ENCODE results near the gene LCP2.

LCP2 gene

GRCh38 chr5:170277867-170278281 lies 19.7 kb downstream of the LCP2 start:
- TF ChIP-seq, protein P1, sequence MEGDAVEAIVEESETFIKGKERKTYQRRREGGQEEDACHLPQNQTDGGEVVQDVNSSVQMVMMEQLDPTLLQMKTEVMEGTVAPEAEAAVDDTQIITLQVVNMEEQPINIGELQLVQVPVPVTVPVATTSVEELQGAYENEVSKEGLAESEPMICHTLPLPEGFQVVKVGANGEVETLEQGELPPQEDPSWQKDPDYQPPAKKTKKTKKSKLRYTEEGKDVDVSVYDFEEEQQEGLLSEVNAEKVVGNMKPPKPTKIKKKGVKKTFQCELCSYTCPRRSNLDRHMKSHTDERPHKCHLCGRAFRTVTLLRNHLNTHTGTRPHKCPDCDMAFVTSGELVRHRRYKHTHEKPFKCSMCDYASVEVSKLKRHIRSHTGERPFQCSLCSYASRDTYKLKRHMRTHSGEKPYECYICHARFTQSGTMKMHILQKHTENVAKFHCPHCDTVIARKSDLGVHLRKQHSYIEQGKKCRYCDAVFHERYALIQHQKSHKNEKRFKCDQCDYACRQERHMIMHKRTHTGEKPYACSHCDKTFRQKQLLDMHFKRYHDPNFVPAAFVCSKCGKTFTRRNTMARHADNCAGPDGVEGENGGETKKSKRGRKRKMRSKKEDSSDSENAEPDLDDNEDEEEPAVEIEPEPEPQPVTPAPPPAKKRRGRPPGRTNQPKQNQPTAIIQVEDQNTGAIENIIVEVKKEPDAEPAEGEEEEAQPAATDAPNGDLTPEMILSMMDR (IDR thresholded peaks at IDR 0.05; ENCODE audit: low read depth, low read length): no peak
- H3K27me3 ChIP-seq (ENCODE audit: insufficient read depth, low read depth, severe bottlenecking): peaks cover 63% of the 10 kb centered on the region
- H3K27ac ChIP-seq: no peak overlapping the region
- no peak overlapping the region for H3K4me3 ChIP-seq (ENCODE audit: low read depth, low read length)
- no peak for DNase-seq
- H3K9me3 ChIP-seq (ENCODE audit: severe bottlenecking): no peaks in the 10 kb centered on the region
- H3K36me3 ChIP-seq: no peaks in the 10 kb centered on the region

GRCh38 chr5:170276140-170276539 lies 21.4 kb downstream of the LCP2 start:
- TF ChIP-seq, protein P1 (IDR thresholded peaks at IDR 0.05; ENCODE audit: low read depth, low read length): no peak
- H3K36me3 ChIP-seq: no peaks in the 10 kb centered on the region
- H3K27ac ChIP-seq: no peak overlapping the region
- H3K27me3 ChIP-seq (ENCODE audit: insufficient read depth, low read depth, severe bottlenecking): peaks cover 67% of the 10 kb centered on the region
- DNase-seq: no peak
- H3K9me3 ChIP-seq (ENCODE audit: severe bottlenecking): no peaks in the 10 kb centered on the region
- H3K4me3 ChIP-seq (ENCODE audit: low read depth, low read length): no peak overlapping the region

- Histone ChIP-seq H3K27ac (no peak overlapping the region), H3K36me3 (no peaks in the 10 kb centered on the region), H3K27me3 (ENCODE audit: insufficient read depth, low read depth, severe bottlenecking) (peaks cover 69% of the 10 kb centered on the region), H3K4me3 (ENCODE audit: low read depth, low read length) (no peak overlapping the region), H3K9me3 (ENCODE audit: severe bottlenecking) (no peaks in the 10 kb centered on the region)
- DNase-seq: no peak
- TF ChIP-seq, protein P1 (IDR thresholded peaks at IDR 0.05; ENCODE audit: low read depth, low read length): no peak
Observed at GRCh38 chr5:170275376-170275994, 22.1 kb downstream of the LCP2 start.

- DNase-seq: no peak
- H3K36me3 ChIP-seq: no peaks in the 10 kb centered on the region
- no peak overlapping the region for H3K4me3 ChIP-seq (ENCODE audit: low read depth, low read length)
- TF ChIP-seq, protein P1 (IDR thresholded peaks at IDR 0.05; ENCODE audit: low read depth, low read length): peak; percentile 6; the same call in 1 of the 2 replicates
- H3K27ac ChIP-seq: no peak overlapping the region
- peaks cover 72% of the 10 kb centered on the region for H3K27me3 ChIP-seq (ENCODE audit: insufficient read depth, low read depth, severe bottlenecking)
- no peaks in the 10 kb centered on the region for H3K9me3 ChIP-seq (ENCODE audit: severe bottlenecking)
Observed at GRCh38 chr5:170273968-170274710, 23.4 kb downstream of the LCP2 start.

- no peak for DNase-seq
- H3K36me3 ChIP-seq: no peaks in the 10 kb centered on the region
- no peak overlapping the region for H3K27ac ChIP-seq
- no peaks in the 10 kb centered on the region for H3K9me3 ChIP-seq (ENCODE audit: severe bottlenecking)
- TF ChIP-seq, protein P1 (IDR thresholded peaks at IDR 0.05; ENCODE audit: low read depth, low read length): no peak
- peaks cover 79% of the 10 kb centered on the region for H3K27me3 ChIP-seq (ENCODE audit: insufficient read depth, low read depth, severe bottlenecking)
- H3K4me3 ChIP-seq (ENCODE audit: low read depth, low read length): no peak overlapping the region
Observed at GRCh38 chr5:170270293-170271069, 27.1 kb downstream of the LCP2 start.
